GM18526 (cell line): ENCODE results near the gene COQ7.

Experiments used
- POLR2A ChIP-seq: IDR thresholded peaks from 3 replicates; pipeline ENCODE4 v1.6.1; 2011; ENCODE audit not compliant: insufficient read length; ENCODE audit errors: extremely low read depth

The COQ7 gene

DNA sequence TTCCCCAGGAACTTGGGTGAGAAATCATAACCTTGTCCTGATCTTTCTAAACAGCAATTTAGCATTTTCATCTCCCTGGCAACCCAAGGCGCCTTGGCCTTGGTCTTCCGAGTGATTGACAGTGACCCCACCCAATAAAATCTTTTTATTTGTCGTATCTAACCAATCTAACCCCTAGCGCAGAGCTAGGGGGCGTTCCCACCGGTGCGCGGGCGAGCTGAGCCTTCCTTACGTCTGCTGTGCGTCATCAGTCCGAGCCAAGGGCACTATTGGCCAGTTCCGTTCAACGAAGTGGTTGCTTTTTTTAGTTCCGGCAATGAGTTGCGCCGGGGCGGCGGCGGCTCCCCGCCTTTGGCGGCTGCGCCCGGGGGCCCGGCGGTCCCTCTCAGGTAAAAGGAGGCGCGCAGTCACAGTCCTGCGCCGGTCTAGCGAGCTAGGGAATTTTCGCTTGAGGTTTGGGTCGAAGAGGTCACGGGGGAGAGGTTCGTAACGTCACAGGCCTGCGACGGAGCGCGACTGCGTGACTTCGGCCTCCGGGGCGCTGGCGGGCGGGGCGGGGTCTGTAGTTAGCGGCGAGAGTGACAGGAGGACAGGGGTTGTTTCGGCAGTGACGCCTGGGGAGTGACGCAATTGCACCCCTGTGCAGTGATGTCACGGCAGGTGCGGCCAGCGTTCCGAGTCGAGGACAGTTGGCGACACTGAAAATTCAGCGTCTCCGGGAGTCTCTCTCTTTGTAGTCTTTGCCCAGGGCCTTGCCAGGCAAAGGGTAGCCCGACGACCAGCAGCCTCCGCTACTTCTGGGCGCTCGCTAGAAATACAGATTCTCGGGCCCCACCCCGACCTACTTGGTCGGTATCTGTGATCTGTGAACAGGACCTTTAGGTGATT is at the start of gene COQ7:
COQ7 (plus strand) TSS at position 266 of the 888 bp plus-strand sequence; CDS start at position 317, 51 bp downstream.
- TF ChIP-seq POLR2A: peak; percentile 45

DNA sequence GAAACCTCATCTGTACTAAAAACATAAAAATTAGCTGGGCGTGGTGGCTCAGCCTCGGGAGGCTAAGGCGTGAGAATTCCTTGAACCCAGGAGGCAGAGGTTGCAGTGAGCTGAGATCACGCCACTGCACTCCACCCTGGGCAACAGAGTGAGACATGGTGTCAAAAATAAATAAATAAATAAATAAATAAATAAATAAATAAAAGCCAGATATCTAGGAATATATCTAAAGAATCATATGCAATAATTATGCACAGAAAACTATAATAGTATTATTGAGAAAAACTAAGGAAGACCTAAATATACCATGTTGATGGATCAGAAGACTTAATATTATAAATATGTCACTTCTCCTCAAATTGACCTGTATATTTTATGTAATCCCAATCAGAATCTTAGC is 46.7 kb upstream of the COQ7 start:
- TF ChIP-seq POLR2A: no peak

DNA sequence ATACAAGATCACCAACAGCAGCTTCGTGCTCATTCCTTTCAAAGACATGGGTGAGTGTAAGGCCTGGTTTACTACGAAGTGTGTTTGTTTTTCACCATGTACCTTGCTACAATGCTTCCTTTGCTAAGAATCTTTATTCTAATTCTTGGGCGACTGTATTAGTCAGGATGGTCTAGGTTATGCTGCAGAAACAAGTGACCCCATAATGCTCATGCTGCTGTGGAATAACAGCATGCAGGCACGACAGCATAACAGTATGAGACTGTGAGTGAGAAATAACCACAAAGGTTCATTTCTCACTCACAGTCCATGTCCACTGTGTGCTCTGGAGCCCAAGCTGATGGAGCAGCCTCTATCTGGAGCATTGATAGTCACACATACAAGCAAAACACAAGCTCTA is 45.7 kb upstream of the COQ7 start:
- TF ChIP-seq POLR2A: no peak

DNA sequence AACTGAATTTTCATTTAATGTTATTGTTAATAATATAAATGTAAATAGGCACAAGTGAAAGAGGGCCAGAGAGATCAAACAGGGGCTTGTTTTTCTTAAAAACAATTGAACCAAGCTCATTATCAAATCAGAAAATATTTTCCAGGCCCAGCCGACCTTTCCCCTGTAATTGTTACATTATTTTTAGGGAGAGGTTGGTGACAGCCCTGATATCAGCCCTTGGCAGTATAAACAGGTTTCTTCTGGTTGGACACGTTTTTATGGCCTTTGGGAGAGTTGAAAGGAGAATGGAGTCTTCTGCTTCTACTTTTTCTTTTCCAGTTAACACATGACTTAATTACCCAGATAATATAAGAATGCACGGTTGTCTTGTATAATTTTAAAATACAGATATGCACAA is 40.0 kb upstream of the COQ7 start:
- TF ChIP-seq POLR2A: no peak

DNA sequence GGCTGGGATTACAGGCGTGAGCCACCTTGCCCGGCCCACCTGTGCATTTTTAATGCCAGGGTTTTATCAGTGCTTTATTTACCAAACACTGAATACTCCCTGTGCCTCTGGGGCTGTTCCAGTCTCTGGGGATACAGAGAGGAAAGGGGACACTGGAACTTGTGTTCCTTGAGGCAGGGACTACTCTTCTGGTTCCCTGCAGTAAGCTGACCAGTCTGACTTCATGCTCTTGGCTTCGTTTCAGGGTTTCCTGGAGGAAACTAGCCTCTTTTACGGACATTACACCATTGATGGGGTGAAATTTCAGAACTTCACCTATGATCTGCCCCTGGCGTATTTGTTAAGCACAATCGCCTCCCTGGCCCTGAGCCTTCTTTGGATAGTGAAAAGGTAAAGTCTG is 37.4 kb upstream of the COQ7 start:
- no peak for TF ChIP-seq POLR2A

DNA sequence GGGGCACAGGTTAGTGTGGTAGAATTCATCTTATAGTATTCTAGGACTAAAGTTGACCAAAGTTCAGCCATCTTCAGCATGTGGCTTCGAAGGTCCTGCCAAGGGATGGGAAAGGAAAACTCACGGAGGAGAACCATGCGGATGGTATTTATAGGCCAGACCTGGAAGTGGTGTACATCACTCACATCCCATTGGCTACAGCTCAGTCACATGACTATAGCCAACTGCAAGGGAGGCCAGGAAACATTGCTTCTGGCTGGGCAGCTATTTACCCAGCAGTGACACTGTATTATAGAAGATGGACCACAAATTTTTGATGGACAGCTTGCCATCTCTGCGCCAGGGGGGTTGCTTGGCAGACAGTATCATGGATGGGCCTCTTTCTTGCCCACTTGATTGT is 35.7 kb upstream of the COQ7 start:
- TF ChIP-seq POLR2A: no peak

DNA sequence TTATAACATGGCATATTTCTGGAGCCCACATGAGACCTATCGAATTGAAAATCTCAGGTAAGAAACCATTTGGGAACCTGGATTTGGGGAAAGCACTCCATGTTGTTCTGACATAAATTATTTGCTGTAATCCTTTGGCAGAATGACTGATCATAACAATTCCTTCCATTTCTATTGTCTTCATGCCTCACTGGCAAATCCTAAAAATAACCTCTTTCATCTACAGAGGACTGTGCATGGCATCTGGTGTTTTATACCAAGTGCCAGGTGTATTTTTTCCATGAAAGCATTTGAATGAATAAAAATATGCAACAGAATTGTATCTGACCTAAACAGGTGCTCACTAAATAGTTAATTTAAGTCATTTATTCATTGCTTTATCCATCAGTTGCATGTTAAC is 33.7 kb upstream of the COQ7 start:
- TF ChIP-seq POLR2A: no peak

DNA sequence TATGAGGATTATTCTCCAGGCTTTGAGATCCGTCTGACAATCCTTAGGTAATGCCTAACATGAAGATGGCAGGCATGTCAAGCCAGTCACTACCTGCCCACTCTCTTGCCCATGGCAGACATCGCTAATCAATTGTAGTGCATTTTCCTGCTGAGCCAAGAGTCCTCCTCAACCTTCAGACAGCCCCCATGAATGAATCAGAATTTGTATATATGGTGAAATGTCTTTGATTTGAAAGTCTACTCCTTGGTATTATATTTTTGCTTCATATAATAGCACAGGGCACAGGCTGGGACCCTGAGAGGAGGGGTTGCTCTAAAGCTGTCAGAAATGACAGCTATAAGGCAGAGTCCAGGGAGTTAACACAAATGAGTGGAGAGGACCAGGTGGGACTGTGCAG is 27.0 kb upstream of the COQ7 start:
- no peak for TF ChIP-seq POLR2A

DNA sequence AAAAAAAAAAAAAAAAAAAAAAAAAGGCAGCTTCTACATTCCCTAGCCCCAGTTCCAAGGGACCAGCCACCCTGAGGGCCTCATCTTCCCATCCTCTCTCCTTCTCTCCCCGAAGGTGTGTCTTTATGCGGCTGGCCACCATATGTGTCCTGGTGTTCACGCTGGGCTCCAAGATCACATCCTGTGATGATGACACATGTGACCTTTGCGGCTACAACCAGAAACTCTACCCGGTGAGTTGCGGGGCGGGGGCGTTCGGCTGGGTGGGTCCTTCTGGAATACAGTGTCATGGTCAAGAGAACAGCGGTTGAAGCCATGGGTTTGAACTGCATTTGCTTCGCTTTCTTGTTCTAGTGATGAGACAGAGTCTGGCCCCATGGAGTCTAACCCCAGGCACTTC is 22.6 kb upstream of the COQ7 start:
- no peak for TF ChIP-seq POLR2A

DNA sequence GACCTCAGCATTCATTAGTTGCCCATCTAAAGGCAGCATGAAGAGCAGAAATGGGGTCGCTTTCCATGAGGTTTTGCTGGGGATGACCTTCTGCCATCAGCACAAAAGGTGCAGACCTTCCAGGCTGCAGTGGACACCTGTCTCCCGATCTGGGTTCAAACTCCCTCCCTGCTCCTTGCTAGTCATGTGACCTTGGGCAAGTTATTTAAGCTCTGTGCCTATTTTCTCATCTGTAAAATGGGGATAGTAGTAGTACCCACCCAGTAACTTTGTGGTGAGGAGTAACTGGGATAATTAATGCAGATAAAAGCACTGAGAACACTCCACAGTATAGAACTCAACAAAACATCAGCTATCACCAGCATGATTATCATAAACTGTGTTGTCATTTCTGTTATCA is 21.4 kb upstream of the COQ7 start:
- TF ChIP-seq POLR2A: no peak

DNA sequence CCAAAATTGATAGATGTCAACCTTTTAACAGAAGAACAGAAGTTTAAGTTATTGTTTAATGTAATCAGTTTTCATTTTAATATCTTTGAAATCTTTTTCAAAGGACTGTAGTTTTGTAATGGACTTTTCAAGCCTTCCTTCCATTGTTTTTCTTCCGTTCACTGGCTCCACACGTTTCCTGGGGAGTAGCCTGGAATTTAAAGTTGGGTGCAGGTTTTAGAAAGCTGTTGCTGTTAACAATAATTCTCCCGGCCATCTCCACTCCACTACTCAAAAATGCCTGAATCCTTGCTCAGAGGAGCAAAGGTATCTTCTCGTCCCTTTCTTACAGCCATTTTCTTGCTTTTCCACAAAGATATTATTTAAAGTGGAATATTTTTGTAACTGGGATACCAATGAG is 4.7 kb upstream of the COQ7 start:
- no peak for TF ChIP-seq POLR2A

DNA sequence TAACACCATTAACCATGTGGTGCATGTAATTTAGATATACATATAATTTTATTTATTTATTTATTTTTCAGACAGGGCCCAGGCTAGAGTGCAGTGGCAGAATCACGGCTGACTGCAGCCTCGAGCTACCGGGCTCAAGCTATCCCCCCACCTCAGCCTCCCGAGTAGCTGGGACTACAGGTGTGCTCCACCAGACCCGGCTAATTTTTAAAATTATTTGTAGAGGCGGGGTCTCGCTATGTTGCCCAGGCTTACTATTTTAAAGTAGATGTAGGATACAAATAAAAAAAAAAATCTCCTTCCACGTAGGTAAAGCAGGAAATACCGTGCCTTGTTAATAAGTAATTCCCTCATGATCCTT is 446 bp upstream of the COQ7 start:
- TF ChIP-seq POLR2A: no peak

DNA sequence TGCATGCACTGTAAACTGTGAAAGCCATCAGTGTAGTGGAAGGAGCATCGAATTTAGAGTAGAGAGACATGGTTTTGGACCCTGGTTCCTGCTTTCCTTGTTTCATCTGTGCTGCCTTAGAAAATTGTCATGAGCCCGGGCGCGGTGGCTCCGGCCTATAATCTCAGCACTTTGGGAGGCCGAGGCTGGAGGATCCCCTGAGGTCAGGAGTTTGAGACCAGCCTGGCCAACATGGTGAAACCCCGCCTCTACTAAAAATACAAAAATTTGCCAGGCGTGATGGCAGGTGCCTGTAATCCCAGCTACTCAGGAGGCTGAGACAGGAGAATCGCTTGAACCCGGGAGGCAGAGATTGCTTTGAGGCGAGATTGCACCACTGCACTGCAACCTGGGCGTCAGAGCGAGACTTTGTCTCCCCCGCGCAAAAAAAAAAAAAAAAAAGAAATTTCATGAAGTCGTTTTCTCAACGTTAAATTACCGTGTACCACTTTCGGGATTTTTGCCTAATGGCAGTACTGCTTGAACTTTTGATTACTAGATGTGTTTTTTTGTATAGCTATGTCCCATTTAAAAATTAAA is 912 bp downstream of the COQ7 start:
- TF ChIP-seq POLR2A: no peak

DNA sequence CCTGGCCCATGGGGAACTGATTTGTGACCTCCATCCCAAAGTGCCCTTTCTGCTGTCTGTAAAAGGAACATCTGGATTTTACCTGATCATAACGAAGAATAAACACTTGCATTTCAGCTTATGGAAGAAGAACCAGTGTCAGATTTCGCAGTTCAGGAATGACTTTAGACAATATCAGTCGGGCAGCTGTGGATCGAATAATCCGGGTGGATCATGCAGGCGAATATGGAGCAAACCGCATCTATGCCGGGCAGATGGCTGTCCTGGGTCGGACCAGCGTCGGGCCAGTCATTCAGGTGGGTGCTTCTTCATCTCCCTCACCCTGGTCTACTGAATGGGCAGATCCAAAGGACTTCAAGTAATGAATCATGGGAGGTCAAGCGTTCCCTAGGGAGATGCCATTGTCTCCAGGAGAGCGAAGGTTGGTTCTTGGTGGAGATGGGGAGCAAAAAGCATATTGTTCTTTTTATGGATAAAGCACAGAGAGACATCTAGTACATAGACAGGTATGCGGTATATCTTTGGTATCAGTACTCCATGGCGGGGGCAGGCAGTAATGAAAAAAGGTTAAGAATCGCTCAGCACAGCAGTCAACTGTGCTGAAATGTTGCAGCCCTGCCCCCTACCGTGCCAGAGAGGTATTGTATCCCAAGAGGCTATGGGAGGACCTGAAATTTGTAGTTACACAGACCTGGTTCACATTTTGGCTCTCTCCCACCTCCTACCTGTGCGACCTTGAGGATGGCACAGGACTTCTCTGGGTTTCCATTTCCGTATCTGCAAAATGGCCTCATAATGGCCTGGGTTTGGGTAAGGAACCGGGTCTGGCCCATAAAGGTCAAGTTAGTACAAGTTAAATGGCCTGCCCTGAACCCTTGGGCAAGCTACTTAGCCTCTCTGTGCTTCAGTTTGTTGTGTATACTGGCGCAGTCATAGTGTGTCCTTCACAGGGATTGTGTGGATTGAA is 4.7 kb downstream of the COQ7 start:
- no peak for TF ChIP-seq POLR2A

DNA sequence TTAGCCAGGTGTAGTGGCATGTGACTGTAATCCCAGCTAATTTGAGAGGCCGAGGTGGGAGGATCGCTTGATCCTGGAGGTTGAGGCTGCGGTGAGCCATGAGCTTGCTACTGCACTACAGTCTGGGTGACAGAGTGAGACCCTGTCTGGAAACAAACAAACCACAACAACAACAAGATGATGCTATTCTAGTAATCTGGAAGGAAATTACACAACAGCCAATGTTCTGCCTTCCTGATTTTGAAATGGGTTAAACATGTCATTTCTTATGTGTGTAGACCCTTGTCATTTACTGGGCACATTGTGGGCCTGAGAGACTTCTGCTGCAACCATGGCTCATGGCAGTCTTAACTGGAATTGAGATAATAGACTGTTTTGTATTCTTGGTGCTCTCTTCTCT is 5.9 kb downstream of the COQ7 start:
- TF ChIP-seq POLR2A: no peak

DNA sequence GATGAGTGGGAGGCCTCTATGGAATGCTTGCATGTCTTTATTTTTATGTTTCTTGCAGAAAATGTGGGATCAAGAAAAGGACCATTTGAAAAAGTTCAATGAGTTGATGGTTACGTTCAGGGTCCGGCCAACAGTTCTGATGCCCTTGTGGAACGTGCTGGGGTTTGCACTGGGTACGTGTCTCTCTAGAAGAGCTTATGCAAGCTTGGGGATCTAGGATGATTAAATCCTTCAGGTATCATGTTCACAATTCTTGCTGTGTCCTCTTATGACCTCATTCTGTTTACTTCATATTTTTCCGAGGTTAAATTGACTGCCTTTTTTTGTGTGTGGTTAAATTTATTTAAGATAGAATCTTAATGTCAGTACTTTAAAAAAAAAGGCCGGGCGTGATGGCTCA is 6.4 kb downstream of the COQ7 start:
- no peak for TF ChIP-seq POLR2A
